IPS-20b (cell line): Measurements from ENCODE around the gene RNASEH1.
"Not testable (repeated sequence)": the region's sequence is repeated elsewhere in the genome, so short reads cannot be mapped to it uniquely, and the experiment has no call there.

Experiments
- H3K27ac ChIP-seq: one replicate; pipeline ENCODE4 v1.5.1; 2013; ENCODE audit warnings: low read length
- H3K27me3 ChIP-seq: 2 replicates; pipeline ENCODE4 v1.6.1; 2013; ENCODE audit warnings: mild to moderate bottlenecking, low read length, inconsistent platforms; ENCODE audit not compliant: insufficient read depth
- H3K36me3 ChIP-seq: 2 replicates; pipeline ENCODE4 v1.6.1; 2013; ENCODE audit warnings: low read depth, mild to moderate bottlenecking, inconsistent platforms, low read length, moderate library complexity; ENCODE audit not compliant: insufficient read depth
- H3K4me1 ChIP-seq: 2 replicates; pipeline ENCODE4 v1.6.1; 2013; ENCODE audit warnings: mild to moderate bottlenecking, control low read depth, inconsistent platforms, low read length, moderate library complexity; ENCODE audit not compliant: insufficient read depth
- H3K4me3 ChIP-seq: 2 replicates; pipeline ENCODE4 v1.5.1; 2013; ENCODE audit warnings: mild to moderate bottlenecking, low read length, inconsistent platforms
- H3K9ac ChIP-seq: 2 replicates; pipeline ENCODE4 v1.6.1; 2013; ENCODE audit warnings: low read depth, mild to moderate bottlenecking, inconsistent platforms, low read length, moderate library complexity
- H3K9me3 ChIP-seq: 2 replicates; pipeline ENCODE4 v1.6.1; 2013; ENCODE audit warnings: mild to moderate bottlenecking, low read depth, low read length, inconsistent platforms; ENCODE audit not compliant: insufficient read depth

RNASEH1 gene

GRCh38 chr2:3504741-3505140 lies 53.4 kb downstream of the RNASEH1 start:
- no peaks in the 10 kb centered on the region for H3K9me3 ChIP-seq
- H3K4me3 ChIP-seq: no peak overlapping the region
- H3K27me3 ChIP-seq: no peaks in the 10 kb centered on the region
- no peak overlapping the region for H3K9ac ChIP-seq
- no peaks in the 10 kb centered on the region for H3K4me1 ChIP-seq
- peaks cover 21% of the 10 kb centered on the region; the same call in 1 of the 2 replicates for H3K36me3 ChIP-seq
- no peak overlapping the region for H3K27ac ChIP-seq

GRCh38 chr2:3503483-3503882 lies 54.6 kb downstream of the RNASEH1 start:
- H3K4me1 ChIP-seq: no peaks in the 10 kb centered on the region
- peaks cover 33% of the 10 kb centered on the region for H3K36me3 ChIP-seq
- H3K27me3 ChIP-seq: no peaks in the 10 kb centered on the region
- no peak overlapping the region for H3K4me3 ChIP-seq
- H3K9me3 ChIP-seq: no peaks in the 10 kb centered on the region
- H3K27ac ChIP-seq: no peak overlapping the region
- no peak overlapping the region for H3K9ac ChIP-seq

- no peaks in the 10 kb centered on the region for H3K4me1 ChIP-seq
- no peak overlapping the region for H3K27ac ChIP-seq
- H3K4me3 ChIP-seq: no peak overlapping the region
- peaks cover 37% of the 10 kb centered on the region for H3K36me3 ChIP-seq
- H3K9me3 ChIP-seq: no peaks in the 10 kb centered on the region
- H3K27me3 ChIP-seq: no peaks in the 10 kb centered on the region
- H3K9ac ChIP-seq: no peak overlapping the region
Observed at GRCh38 chr2:3503046-3503445, 55.1 kb downstream of the RNASEH1 start.

GRCh38 chr2:3500326-3500899 lies 57.7 kb downstream of the RNASEH1 start:
- H3K36me3 ChIP-seq: peaks cover 44% of the 10 kb centered on the region
- H3K27ac ChIP-seq: no peak overlapping the region
- no peaks in the 10 kb centered on the region for H3K9me3 ChIP-seq
- no peak overlapping the region for H3K4me3 ChIP-seq
- H3K9ac ChIP-seq: no peak overlapping the region
- H3K27me3 ChIP-seq: no peaks in the 10 kb centered on the region
- H3K4me1 ChIP-seq: no peaks in the 10 kb centered on the region

- Histone ChIP-seq H3K27me3 (no peaks in the 10 kb centered on the region), H3K27ac (no peak overlapping the region), H3K4me3 (no peak overlapping the region), H3K36me3 (peaks cover 33% of the 10 kb centered on the region), H3K9ac (no peak overlapping the region), H3K4me1 (no peaks in the 10 kb centered on the region), H3K9me3 (no peaks in the 10 kb centered on the region)
Observed at GRCh38 chr2:3498783-3499394, 59.2 kb downstream of the RNASEH1 start.

- peaks cover 33% of the 10 kb centered on the region for H3K36me3 ChIP-seq
- H3K4me1 ChIP-seq, H3K27me3 ChIP-seq, H3K27ac ChIP-seq, H3K9ac ChIP-seq, H3K9me3 ChIP-seq, H3K4me3 ChIP-seq: not testable (repeated sequence)
Observed at GRCh38 chr2:3496708-3497080, 61.4 kb downstream of the RNASEH1 start.
